Measurements from ENCODE around the gene LARGE1.

The LARGE1 gene

DNA sequence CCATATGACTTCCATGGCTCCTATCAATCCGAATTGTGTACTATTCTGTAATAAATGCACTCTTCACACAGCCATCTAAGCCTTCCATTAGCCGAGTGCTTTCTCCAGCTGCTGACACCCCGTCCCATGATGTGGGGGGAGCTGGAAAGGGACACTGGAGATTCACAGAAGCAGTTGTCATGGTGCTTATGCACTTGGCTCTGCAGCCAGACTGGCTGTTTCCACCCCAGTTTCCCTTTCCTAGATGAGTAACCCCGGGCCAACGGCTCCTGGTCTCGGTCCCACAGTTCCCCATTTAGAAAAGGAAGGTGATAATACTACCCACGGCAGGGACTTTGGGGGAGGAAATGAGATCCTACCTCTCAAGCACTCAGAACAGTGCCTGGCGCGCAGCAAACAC lies 617.2 kb downstream of the LARGE1 start:
- DNase-seq (ENCODE audit: low spot score), result no peak

DNA sequence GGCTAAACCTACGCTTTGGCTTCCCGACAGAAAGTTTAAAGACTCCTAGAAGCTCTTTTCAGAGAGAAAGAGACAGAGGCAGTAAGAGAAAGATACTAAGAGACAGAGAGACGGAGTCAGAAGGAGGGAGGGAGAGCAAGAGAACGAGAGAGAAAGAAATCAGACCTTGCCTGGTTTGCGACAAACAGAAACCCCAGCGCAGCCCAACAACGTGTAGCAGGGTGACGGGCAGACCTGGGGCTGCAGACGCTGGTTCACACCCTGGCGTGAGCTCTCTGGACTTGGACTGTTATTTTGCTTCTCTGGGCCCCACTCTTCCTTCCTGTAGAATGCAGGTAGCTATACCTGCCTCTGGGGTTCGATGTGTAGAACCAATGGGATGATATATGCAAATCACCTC lies 617.7 kb downstream of the LARGE1 start:
- DNase-seq (ENCODE audit: low spot score), result no peak

GRCh38 chr22:33302049-33302545 lies 618.2 kb downstream of the LARGE1 start:
- DNase-seq (ENCODE audit: low spot score), result peak; percentile 25

DNA sequence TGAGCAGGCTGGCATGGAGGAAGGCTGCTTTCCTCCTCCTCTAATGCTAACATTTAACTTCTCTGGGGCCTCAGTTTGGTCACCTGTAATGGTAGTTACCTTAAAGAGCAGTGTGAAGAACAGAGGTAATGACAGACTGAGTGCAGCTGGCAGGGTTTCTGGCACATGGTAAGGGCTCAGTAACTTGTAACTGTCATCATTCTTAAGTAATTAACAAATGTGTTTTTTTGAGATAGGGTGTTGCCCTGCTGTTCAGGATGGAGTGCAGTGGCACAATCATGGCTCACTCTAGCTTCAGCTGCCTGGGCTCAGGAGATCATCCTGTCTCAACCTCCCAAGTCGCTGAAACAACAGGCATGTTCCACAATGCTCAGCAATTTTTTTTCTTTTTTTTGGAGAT lies 620.1 kb downstream of the LARGE1 start:
- DNase-seq (ENCODE audit: low spot score), result no peak

DNA sequence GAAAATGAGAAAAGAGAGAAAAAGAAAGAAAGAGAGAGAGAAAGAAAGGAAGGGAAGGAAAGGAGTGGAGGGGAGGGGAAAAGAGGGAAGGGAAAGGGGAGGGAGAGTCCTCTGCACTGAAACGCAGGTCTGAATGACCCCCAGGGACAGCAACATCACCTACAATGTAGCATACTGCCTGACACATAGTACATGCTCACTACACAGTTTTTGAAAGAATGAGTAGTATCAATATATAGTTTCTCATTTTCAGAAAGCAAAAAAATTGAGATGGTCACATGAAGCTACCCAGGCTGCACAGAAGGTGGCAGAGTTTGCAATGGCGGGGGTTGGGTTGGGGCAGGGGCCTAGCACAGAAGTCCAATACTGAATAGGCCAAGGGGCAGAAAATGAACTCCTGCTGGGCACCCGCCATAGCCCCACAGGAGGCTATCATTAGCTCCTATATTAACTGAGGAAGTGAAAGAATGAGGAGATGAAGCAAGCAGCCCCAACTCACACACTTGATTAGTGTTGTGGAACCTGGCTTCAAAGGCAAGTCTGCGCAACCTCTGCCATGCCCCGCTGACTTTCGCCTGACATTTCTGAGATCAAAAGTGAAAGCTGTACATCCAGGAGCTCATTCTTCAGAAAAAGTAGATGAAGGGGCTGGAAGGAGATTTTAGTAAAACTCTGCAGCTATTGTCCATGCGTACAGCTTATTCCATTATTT lies 620.9 kb downstream of the LARGE1 start:
- DNase-seq (ENCODE audit: low spot score), result no peak

- DNase-seq (ENCODE audit: low spot score), result no peak
These were observed 623.3 kb downstream of the LARGE1 start for GRCh38 chr22:33296941-33297340.

DNA sequence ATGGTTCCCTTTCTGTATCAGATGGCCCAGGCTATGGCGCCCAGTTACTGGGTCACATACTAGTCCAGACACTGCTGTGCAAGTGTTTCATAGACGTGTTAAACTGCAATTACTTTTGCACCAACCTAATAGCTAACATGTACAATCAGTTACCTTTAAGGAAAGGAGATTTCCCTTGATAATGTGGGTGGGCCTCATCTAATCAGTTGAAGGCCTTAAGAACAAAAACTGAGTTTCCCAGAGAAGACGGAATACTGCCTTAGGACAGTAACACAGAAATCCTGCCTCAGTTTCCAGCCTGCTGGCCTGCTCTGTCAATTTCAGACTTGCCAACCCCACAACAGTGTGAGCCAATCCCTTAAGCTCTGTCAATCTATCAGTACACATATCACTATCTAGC lies 632.2 kb downstream of the LARGE1 start:
- no peak for DNase-seq (ENCODE audit: low spot score)

- DNase-seq (ENCODE audit: low spot score), result no peak
These were observed 645.2 kb downstream of the LARGE1 start for GRCh38 chr22:33275073-33275443.

DNA sequence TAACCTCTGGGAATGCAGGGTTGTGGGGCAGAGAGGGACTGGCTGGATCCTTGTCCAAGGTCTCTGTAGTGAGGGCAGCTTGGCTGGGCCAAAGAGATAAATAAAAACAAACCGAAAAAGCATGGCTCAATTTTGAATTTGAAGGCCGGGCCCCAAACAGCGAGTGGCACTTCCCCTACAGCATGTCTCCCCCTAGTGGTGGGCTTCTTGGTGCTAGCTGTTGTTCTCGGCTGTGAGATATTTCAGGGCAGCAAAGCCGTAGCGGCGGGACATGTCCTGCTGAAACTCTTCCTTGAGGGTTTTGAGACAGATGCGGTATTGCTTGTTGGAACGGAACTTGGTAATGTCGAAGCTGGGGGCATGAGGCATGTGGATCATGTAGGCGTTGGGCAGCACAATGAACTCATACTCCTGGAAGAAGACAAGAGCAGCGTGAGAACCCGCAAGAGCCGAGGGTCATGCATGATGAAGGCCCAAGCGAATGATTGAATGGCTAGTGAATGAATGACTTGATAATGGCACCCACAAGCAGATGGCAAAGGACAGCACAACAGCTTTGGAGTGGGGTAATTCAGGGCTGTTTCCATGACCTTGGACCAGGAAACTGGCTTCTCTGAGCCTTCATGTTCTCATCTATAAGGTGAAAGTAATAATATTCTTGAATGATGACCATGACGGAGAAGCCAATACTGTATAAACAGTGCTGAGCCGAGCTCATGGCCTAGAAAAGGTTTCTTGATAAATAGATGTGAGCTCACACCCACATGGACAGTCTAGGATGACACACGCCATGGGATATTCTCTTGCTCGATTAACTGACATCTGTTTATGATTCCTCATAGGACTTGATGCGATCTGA lies 645.8 kb downstream of the LARGE1 start:
- DNase-seq (ENCODE audit: low spot score), result no peak

DNA sequence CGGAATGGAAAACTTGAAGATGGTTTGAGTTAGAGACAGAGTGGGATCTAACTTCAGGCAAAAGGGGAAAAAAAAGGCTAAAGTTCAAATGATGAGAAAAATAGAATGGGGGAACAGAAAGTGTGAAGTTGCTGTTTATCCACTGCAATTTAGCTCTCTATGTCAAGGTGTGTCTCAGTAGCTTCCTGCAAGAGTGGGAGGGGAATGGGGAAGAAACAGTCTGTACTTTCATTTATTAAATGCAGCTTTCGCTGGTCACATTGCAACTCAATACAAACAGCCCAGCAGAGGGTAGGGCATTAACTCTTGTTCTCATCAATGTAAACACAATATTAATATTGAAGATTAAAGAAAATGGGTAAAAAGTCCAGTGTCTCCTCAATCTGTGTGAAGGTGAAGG lies 647.4 kb downstream of the LARGE1 start:
- DNase-seq (ENCODE audit: low spot score), result no peak

GRCh38 chr22:33272180-33272579 lies 648.1 kb downstream of the LARGE1 start:
- no peak for DNase-seq (ENCODE audit: low spot score)

- no peak for DNase-seq (ENCODE audit: low spot score)
These were observed 648.7 kb downstream of the LARGE1 start for GRCh38 chr22:33271390-33272161.

DNA sequence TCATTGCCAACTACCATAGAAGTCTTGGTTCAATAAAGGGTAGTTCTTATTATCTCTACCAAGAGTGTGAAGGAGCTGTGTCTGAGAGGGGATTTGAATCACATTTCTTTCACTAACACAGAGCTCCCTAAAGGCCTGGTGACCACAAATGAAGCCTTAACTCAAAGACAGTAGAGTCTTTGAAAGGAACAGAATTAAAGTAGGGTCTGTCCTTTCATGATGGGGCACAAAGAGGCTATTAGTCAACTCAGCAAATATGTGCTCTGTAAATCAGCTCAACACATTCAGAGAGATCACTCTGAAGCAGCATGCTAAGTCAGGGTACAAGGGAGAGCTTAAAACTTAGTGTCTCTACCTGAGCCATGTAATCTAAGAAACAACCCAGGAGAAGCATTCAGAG lies 649.7 kb downstream of the LARGE1 start:
- no peak for DNase-seq (ENCODE audit: low spot score)

DNA sequence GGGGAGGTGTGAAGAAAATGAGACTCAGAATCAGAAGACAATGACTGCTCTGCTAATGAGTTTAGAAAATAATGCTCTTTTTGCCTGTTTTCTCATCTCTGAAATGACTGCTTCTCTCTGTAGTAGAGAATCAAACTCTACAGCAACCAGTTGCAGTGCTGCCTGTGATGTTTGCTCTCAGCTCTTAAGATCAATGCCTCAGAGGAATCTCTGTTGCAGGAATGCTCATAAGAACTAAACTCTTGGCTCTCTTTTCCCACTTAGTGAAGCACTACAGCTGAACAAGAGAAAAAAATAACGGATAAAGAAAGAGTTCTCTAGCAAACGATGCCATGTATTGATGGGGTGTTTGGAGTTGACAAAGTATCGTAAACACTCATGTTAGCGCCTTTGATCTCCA lies 658.6 kb downstream of the LARGE1 start:
- no peak for DNase-seq (ENCODE audit: low spot score)

- no peak for DNase-seq (ENCODE audit: low spot score)
These were observed 659.8 kb downstream of the LARGE1 start for GRCh38 chr22:33260498-33260897.

DNA sequence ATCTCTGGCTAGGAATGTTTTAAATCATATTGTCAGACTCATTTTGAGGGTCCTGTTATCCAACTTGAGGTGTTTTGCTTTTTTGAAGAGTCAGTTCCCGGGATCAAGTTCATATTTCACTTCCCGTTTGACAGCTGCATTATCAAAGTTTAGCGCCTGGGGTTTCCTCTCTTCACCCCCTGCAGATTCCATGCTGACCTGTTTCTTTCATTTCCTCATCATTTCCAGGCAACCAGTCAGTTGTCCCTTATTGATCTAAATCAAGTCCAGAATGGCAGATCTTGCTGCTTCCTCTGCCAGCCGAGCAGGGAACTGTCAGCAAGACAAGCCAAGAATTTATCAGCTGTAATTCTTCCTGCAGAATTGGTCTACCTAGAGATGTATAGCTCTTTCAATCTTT lies 664.5 kb downstream of the LARGE1 start:
- DNase-seq (ENCODE audit: low spot score), result no peak

DNA sequence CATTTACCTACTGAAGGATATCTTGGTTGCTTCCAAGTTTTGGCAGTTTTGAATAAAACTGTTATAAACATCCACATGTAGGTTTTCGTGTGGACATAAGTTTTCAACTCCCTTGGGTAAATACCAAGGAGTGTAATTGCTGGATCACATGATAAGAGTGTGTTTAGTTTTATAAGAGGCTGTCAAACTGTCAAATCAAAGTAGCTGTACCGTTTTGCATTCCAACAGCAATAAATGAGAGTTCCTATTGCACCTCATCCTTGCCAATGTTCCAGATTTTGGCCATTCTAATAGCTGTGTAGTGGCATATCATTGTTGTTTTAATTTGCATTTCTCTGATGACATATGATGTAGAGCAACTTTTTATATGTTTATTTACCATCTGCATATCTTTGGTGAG lies 671.3 kb downstream of the LARGE1 start:
- DNase-seq (ENCODE audit: low spot score), result no peak

DNA sequence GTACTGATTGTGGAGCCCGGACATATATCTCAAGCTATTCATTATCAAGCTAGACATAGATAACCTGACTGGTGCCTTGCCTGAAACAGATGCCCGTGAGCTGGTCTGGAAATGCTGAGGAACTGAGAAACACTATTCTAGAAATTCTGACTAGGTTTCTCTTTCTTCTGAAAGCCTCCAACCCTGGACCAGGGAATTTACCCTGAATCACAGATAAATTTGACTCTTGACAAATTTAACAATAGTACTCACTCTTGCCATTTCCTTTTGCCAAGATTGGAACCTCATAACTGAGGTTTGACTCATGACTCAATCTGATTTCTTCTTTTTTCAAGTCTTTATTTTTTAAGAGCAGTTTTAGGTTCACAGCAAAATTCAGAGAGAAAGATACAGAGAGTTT lies 672.5 kb downstream of the LARGE1 start:
- DNase-seq (ENCODE audit: low spot score), result no peak

DNA sequence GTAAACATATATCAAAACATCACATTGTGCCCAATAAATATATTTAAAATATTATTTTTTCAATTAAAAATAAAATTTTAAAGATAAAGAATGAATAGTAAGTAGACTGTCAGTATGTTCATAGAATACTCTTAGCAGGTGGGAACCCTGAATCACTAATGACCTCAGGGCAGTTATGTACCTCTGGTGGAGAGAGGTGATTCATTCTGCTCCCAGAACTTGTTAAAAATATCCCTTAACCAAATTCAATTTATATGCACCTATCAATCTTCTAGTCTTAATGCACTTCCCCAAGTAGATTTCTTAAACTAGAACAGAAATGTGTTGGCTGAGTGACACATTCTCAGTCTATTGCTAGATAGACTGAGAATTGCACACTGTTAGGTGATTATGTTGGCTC lies 678.2 kb downstream of the LARGE1 start:
- DNase-seq (ENCODE audit: low spot score), result no peak

GRCh38 chr22:33240888-33241475 lies 679.3 kb downstream of the LARGE1 start:
- DNase-seq (ENCODE audit: low spot score), result no peak

- no peak for DNase-seq (ENCODE audit: low spot score)
These were observed 688.2 kb downstream of the LARGE1 start for GRCh38 chr22:33232071-33232470.

- no peak for DNase-seq (ENCODE audit: low spot score)
These were observed 692.5 kb downstream of the LARGE1 start for GRCh38 chr22:33227791-33228190.

Data from CD4-positive, alpha-beta T cell treated with Interleukin-2 at 100 ng/mL for 4 hours (primary cell).